ENCODE measurements around the gene RAD51D.

Gene RAD51D

GRCh38 chr17:35044181-35044580 lies 75.5 kb downstream of the RAD51D start:
- Histone ChIP-seq H3K36me3 (ENCODE audit: control insufficient read depth in 1 of 2, insufficient read depth in 2 of 2, low read length in 2 of 2) (no peaks in the 10 kb centered on the region), H3K4me3 (ENCODE audit: low read depth in 1 of 2, low read length in 2 of 2) (no peak overlapping the region), H3K27ac (ENCODE audit: low read depth, low read length) (no peak overlapping the region), H3K27me3 (ENCODE audit: control insufficient read depth in 1 of 2, insufficient read depth in 2 of 2, low read length in 2 of 2) (no peaks in the 10 kb centered on the region), H3K4me1 (ENCODE audit: control insufficient read depth in 1 of 2, insufficient read depth in 2 of 2, low read length in 2 of 2) (peaks cover 40 to 47% of the 10 kb centered on the region in 2 donors), H3K9me3 (ENCODE audit: control insufficient read depth in 1 of 2, low read length in 2 of 2) (no peaks in the 10 kb centered on the region), H3K9ac (ENCODE audit: low read depth in 1 of 2, low read length in 2 of 2) (no peak overlapping the region)
